Smooth muscle cell (in vitro differentiated cells): Measurements from ENCODE around the gene ZNF567. TPM values are rescaled to one million over a fixed set of nuclear protein-coding genes. Genes with fewer than 3 reads are reported as not detected.
"Not testable (repeated sequence)": the region's sequence is repeated elsewhere in the genome, so short reads cannot be mapped to it uniquely, and the experiment has no call there.

Source experiments
- DNase-seq: peaks from one replicate; lab custom pipeline; 2025; ENCODE audit not compliant: unreplicated experiment; lab: John Stamatoyannopoulos, UW
- H2AFZ ChIP-seq: fragments of 200-600 bp; sonication (generic); 2 replicates; pipeline ENCODE4 v1.6.0; 2016; ENCODE audit warnings: antibody characterized with exemption, low read depth, mild to moderate bottlenecking
- H3F3A ChIP-seq: fragments of 200-600 bp; sonication (generic); 2 replicates; pipeline ENCODE4 v1.6.0; 2017; ENCODE audit warnings: antibody characterized with exemption, low read depth
- H3K27ac ChIP-seq: fragments of 200-600 bp; sonication (generic); 2 replicates; pipeline ENCODE4 v1.5.1; 2016; ENCODE audit warnings: low read depth, mild to moderate bottlenecking
- H3K27me3 ChIP-seq: fragments of 200-600 bp; sonication (generic); 2 replicates; pipeline ENCODE4 v1.6.1; 2016; ENCODE audit warnings: low read depth, mild to moderate bottlenecking
- H3K36me3 ChIP-seq: fragments of 200-600 bp; sonication (generic); 2 replicates; pipeline ENCODE4 v1.5.1; 2016; ENCODE audit warnings: low read depth
- H3K4me1 ChIP-seq: fragments of 200-600 bp; sonication (generic); 2 replicates; pipeline ENCODE4 v1.5.1; 2016; ENCODE audit warnings: low read depth
- H3K4me2 ChIP-seq: fragments of 200-600 bp; sonication (generic); 2 replicates; pipeline ENCODE4 v1.6.0; 2016; ENCODE audit warnings: mild to moderate bottlenecking
- H3K4me3 ChIP-seq: fragments of 200-600 bp; sonication (generic); 2 replicates; pipeline ENCODE4 v1.5.1; 2016; ENCODE audit warnings: mild to moderate bottlenecking
- H3K79me2 ChIP-seq: fragments of 200-600 bp; sonication (generic); 2 replicates; pipeline ENCODE4 v1.6.0; 2016; ENCODE audit warnings: low read depth, mild to moderate bottlenecking
- H3K9ac ChIP-seq: fragments of 200-600 bp; sonication (generic); 2 replicates; pipeline ENCODE4 v1.6.0; 2016; ENCODE audit warnings: low read depth
- H3K9me3 ChIP-seq: fragments of 200-600 bp; sonication (generic); replicated peaks from 2 replicates; pipeline ENCODE4 v1.5.1; 2016; ENCODE audit warnings: low read depth
- H4K20me1 ChIP-seq: fragments of 200-600 bp; sonication (generic); 2 replicates; pipeline ENCODE4 v1.6.0; 2016; ENCODE audit warnings: low read depth
- CTCF ChIP-seq: fragments of 200-600 bp; sonication (generic); IDR thresholded peaks from 2 replicates; pipeline ENCODE4 v1.5.1; 2017; ENCODE audit warnings: borderline replicate concordance, mild to moderate bottlenecking, antibody characterized with exemption; ENCODE audit not compliant: insufficient read depth, poor library complexity, severe bottlenecking
- WGBS: methylation state at CpG from one replicate; pipeline ENCODE4 v1.1.7; 2016; ENCODE audit warnings: low lambda C conversion rate; 5-methylcytosine and 5-hydroxymethylcytosine counted together
- polyA plus RNA-seq: library from polyadenylated mRNA; unstranded; fragments of >200 nt; fragmentation: Nextera tagmentation; extraction: Ambion mirVana; gene quantifications from 2 replicates; pipeline ENCODE4 v1.2.1, GENCODE V29; 2016
- total RNA-seq: library from RNA; depleted of rRNA; stranded (reverse); fragments of >200 nt; gene quantifications from 2 replicates; pipeline ENCODE4 v1.2.3, GENCODE V29; 2014

ZNF567 gene
- total and polyA plus RNA-seq, 2 experiments from 2014 or later, result 5.3 to 8.0 TPM

GRCh38 chr19:36719687-36720556 is 32.5 kb downstream of the ZNF567 start:
- no peak for TF ChIP-seq CTCF
- Histone ChIP-seq H3K4me3 (peak overlapping the region; percentile 6), H3K4me1 (no peaks in the 10 kb centered on the region), H2AFZ (no peak overlapping the region), H4K20me1 (no peaks in the 10 kb centered on the region), H3K79me2 (no peaks in the 10 kb centered on the region), H3F3A (peaks cover 8% of the 10 kb centered on the region), H3K27ac (no peak overlapping the region), H3K36me3 (peaks cover 80% of the 10 kb centered on the region), H3K4me2 (no peak overlapping the region), H3K9ac (no peak overlapping the region), H3K27me3 (no peaks in the 10 kb centered on the region), H3K9me3 (peaks cover 96% of the 10 kb centered on the region)
- WGBS, result 98% methylated on average over 10 of the region's 10 CpGs
- no peak for DNase-seq

GRCh38 chr19:36736166-36736565 is 48.8 kb downstream of the ZNF567 start:
- H3K9me3 ChIP-seq, result peaks cover 54% of the 10 kb centered on the region

GRCh38 chr19:36745870-36746269 is 58.5 kb downstream of the ZNF567 start:
- Histone ChIP-seq H3K27me3 (no peaks in the 10 kb centered on the region), H3F3A (no peaks in the 10 kb centered on the region), H3K27ac (no peak overlapping the region), H2AFZ (no peak overlapping the region), H3K9me3 (peaks cover 69% of the 10 kb centered on the region), H3K79me2 (no peaks in the 10 kb centered on the region), H3K4me3 (no peak overlapping the region), H3K9ac (no peak overlapping the region), H4K20me1 (no peaks in the 10 kb centered on the region), H3K4me1 (no peaks in the 10 kb centered on the region), H3K4me2 (no peak overlapping the region), H3K36me3 (peaks cover 62% of the 10 kb centered on the region)
- TF ChIP-seq CTCF, result no peak
- WGBS, result 100% methylated on average over 4 of the region's 4 CpGs
- no peak for DNase-seq

More at GRCh38 chr19:36736166-36736565, 48.8 kb downstream of the ZNF567 start:
- H3K4me3 ChIP-seq, DNase-seq, H4K20me1 ChIP-seq, H3K9ac ChIP-seq, H3K4me2 ChIP-seq, H3K27me3 ChIP-seq, H3K27ac ChIP-seq, H3F3A ChIP-seq, H3K4me1 ChIP-seq, H2AFZ ChIP-seq, H3K79me2 ChIP-seq: not testable (repeated sequence)
- peaks cover 25% of the 10 kb centered on the region for H3K36me3 ChIP-seq
- 89% methylated on average over 9 of the region's 9 CpGs for WGBS

- H3F3A ChIP-seq, result no peaks in the 10 kb centered on the region
- H3K79me2 ChIP-seq, result no peaks in the 10 kb centered on the region
- 97% methylated on average over 10 of the region's 10 CpGs for WGBS
- no peak for TF ChIP-seq CTCF
- no peak for DNase-seq
- H3K9me3 ChIP-seq, result peaks cover 85% of the 10 kb centered on the region
- no peak overlapping the region for H3K27ac ChIP-seq
- no peak overlapping the region for H3K9ac ChIP-seq
- H3K4me1 ChIP-seq, result no peaks in the 10 kb centered on the region
- no peak overlapping the region for H3K4me2 ChIP-seq
- no peaks in the 10 kb centered on the region for H4K20me1 ChIP-seq
- H3K27me3 ChIP-seq, result no peaks in the 10 kb centered on the region
- H3K4me3 ChIP-seq, result peak overlapping the region; percentile 16
- H3K36me3 ChIP-seq, result peaks cover 81% of the 10 kb centered on the region
- no peak overlapping the region for H2AFZ ChIP-seq
Measured at GRCh38 chr19:36747750-36748149, 60.3 kb downstream of the ZNF567 start.
